HG03432 (cell line): ENCODE measurements around the gene FANK1.
A peak's percentile ranks its signal among the peaks of the same experiment; 100 is the strongest.

Experiments used
- ATAC-seq: cut with Tn5 transposase; IDR thresholded peaks from one replicate; pipeline ENCODE4 v1.9.1; 2021; ENCODE audit warnings: mild to moderate bottlenecking, moderate library complexity; ENCODE audit not compliant: unreplicated experiment

Gene FANK1

DNA sequence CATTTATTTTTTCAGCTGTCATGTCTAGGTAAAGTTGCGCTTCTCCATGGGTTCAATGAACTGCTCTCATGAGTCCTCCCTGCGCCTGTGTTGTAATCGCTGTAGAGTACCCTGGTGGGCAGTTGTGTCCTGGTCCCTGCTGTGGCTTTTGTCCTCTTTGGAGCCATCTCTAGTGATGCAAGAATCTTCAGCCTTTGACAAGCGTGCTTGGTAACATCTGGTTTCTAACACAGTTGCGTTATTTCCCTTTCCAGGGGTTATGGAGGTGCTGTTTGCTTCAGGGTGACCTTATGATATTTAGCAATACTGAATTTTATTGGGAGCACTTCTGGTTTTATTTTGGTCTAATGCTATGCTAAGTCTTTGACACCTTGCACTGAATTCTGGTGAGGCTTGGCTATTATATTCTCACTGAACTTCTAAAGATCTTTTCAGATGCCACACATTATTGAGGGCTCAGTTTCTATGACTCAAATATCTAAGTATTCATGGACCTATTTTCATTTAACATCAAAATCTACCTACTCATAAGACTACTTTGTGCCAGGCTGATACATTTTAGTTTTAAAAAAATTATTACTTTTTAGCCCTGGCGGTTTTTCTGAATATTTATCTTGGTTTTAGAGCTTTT lies 88.6 kb downstream of the FANK1 start:
- no peak for ATAC-seq

DNA sequence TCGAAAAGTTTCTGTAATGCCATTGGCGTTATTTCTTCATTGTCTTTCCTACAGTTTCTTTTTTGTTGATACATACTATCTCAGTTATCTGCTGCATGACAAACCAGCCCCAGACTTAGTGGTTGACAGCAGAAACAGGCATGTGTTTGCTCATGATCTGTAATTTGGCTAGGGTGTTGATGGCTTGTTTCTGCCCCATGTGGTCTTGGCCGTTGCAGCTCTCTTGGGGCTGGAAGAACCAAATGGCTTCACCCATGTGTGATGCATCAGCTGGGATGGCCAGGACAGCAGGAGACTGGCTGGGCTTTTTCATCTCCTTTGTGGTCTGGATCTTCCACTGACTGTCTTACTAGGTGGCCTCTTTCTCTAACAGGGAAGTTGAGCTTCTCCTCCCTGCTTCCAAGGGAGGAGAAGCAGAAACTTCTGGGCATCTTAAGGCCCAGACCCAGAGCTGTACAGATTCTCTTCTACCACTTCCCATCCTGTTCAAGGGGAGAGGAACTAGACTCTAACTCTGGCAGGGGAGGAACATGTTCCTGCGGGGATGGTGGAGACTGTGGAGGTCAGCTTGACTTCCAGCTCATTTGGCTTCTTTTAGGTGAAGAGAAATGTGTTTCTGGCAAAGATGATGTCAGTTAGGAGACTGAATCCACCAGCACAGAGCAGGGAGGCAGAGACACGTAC lies 89.3 kb downstream of the FANK1 start:
- no peak for ATAC-seq

DNA sequence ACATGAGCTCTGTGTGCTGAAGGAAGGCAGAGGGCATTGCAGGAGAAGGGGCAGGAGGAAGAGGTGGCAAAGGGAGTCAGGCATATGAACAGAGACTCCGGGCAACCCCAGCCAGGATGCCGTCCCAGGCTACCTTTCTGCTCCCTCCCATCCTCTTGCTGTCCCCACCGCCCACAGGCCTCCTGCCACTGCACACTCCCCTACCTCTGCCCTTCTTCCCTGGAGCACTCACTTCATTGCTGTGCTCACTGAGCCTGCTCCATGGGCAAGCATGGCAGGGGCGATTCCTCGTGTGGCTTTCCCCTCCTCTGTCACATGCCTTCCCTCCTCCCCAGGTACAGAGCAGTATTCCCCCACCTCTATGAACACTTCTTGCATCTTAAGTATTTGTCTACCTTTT lies 93.4 kb downstream of the FANK1 start:
- no peak for ATAC-seq

DNA sequence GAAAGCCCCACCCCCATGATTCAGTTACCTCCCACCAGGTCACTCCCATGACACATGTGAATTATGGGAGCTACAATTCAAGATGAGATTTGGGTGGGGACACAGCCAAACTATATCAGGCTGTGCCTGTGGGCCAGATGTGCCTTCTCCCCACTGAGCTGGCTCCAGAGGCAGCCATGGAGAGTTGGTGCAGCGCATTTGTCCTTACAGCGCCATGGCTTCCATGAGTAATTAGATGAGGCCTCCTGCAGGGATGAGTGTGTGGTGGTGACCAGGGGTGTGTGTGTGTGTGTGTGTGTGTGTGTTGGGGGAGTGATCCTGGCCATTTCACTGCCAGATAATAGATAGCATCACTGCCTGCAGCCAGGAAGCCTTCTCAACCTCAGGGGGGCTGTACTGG lies 94.6 kb downstream of the FANK1 start:
- ATAC-seq = no peak

DNA sequence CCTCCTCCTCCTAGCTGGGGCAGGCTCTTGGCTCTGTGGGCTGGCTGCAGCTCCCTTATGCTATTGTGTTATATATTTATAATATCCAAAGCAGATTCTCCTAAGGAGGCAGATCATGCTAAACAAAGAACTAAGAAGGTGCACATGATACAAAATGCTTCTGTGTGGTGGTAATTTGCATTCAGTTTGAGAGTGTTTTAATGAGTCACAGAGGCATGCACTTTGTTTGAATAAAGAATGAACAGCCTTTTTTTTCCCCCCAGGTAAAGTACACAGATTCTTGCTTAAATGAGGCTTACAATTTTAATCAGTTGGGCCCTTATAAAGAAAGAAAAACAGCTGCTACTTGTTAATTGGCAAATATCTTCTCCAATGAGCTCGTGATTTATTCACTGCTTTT lies 95.0 kb downstream of the FANK1 start:
- no peak for ATAC-seq

DNA sequence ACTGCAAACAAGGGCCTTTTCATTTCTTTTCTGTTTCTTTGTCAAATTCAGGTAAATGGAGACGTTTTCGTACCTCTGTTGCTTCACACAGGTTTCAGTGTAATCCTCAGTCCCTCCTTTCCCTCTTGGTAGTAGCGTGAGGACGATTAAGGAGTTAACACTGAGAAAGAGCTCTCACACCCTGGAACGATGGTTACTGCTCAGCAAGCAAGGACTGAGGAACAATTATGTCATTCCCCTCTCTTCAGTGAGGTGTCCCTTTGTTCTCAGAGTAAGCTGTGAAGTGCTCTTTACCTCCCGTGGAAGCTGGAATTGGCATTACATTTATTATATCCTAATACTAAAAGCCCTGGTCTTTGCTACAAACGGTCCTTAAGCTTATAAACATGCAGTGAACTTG lies 95.9 kb downstream of the FANK1 start:
- no peak for ATAC-seq

DNA sequence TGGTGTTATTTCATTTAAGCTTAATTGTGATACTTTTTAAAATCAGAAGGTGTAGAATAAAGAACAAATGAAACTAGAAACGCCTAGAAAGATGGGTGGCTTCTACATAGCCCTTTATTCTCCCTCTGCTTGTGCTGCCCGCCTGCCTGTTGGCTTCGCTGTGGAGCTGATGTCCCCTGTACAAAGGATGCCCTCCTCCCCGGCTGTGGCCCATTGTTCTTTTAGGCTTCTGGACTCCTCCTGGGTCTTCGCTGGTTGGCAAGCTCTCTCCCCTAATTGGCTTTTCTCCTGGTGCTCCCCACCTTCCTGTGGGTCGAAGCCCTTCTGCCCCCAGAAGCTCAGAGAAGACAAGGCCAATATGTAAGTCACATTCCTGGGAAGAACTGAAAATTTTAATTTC lies 98.2 kb downstream of the FANK1 start:
- no peak for ATAC-seq

DNA sequence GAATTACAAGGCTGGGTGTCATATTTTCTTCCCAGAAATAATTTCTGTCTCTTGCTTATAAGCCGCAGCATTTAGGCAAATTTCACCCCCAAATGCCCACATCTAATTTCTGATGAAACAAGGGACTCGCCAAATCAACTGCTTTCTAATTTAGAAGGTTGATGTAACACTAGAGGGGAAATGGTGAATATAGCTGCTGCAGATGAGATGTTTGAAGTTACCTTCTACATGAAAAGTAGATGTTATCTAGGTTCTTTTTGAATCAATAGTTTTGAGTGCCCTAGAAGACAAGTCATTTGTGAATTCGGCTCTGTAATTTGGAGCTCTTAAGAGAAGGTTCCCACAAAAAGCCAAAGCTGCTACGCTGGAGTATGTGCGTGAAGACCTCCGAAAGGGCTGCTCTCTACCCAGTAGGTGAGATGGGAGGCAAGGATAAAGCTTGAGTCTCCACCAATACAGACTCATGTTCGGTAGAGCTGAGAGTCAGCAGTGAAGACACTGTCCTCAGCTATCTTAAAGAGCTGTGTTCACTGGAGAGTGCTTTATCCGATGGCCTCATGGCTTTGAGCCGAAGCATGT lies 99.5 kb downstream of the FANK1 start:
- no peak for ATAC-seq

DNA sequence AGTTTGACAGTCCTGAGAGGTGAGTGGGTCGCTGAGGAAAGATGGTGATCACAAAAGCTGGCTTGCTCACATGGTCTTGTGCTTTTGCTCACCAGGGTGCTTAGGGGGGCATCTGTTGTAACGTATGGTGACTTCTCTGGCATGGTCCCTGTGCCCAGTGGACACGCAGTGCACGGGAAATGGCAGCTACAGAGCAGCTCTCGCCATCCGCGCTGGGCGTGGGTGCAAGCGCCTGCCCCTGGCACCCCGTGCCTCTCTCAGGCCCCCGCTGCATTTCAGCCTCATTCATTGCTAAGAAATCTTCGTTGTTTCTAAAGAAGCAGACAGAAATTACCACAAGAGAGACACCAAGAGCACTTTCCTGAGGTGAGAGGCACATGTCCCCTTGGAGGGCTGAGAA lies 101.2 kb downstream of the FANK1 start:
- ATAC-seq = no peak

DNA sequence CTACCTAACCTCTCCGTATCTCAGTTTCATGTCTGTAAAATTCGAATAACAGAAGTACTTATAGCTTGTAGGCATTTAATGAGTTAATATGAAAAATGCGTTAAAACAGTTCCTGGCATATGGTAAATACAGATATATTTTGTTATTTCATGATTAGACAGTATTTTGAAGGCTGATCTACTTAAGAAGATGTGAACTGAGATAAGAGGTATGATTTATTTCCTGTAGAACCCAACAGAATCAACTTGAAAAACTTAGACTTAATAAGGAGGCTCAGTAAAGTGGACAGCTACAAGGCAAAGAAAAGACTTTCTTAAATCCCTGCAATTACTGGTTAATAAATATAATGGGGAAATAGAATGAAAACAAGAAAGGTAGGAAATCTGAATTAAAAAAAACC lies 103.3 kb downstream of the FANK1 start:
- no peak for ATAC-seq

DNA sequence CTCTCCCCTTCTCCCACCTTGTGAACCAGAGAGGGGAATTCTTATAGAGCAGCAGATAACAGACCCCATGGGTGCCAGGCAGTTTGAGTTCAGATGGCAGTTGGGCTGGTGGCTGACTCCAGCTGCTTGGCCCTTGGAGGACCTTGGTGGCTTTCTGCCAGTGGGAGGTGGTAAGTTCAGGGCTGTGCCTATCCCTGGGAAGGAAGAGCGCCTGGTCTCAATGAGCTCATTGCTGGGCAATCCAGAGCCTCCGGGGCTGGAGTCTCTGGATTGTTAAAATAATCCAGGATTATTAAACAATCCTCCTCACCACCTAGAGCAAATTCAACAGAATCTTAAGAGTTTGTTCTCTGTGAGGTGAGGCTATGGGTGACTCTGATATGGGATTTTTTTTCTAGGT lies 105.2 kb downstream of the FANK1 start:
- ATAC-seq = no peak

DNA sequence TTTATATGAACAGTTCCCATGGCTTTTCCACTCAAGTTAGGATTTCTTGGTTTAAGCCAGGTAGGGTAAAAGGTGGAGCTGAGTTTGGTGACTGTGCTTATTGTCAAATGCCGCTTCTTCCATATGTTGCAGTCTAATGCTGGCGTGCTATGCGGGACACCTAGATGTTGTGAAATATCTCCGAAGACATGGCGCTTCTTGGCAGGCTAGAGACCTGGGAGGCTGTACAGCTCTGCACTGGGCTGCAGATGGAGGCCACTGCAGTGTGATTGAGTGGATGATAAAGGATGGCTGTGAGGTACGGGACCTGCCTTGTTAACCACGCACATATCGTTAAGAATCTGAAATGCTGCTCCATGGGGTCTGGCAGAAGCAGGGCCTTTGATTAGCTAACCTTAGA lies 108.4 kb downstream of the FANK1 start:
- no peak for ATAC-seq

DNA sequence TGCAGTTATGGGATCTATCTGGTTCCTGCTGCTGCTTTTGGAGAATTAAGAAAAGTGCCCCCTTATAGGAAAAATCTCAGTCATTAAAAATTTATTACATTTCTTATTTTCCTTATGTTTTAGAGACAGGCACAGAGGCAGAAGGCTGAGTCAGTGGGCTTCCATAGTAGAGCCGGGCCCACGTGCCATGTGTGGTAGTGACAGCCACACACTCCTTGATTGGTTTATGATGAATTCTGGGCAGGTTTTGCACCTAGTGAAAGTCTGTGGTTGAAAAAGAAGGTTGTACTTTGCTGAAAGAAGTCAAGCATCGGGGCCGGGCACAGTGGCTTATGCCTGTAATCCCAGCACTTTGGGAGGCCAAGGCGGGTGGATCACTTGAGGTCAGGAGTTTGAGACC lies 109.9 kb downstream of the FANK1 start:
- no peak for ATAC-seq

DNA sequence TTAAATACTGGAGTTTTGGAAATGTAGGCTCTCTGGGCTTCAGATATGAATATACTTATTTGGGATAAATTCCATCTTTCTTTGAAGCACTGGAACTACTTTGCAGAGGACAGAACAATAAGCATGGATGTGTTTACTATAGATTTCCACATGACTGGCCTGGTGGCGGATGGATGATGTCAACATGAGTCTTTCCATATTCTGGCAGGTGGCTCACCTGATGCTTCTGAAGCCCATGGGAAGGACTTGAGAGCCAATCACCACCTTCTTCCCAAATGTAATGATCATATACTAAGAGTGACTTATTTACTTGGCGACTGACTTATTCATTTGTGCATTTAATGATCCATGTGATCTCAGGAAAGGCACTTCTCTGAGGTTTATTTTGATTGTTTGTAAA lies 110.5 kb downstream of the FANK1 start:
- no peak for ATAC-seq

DNA sequence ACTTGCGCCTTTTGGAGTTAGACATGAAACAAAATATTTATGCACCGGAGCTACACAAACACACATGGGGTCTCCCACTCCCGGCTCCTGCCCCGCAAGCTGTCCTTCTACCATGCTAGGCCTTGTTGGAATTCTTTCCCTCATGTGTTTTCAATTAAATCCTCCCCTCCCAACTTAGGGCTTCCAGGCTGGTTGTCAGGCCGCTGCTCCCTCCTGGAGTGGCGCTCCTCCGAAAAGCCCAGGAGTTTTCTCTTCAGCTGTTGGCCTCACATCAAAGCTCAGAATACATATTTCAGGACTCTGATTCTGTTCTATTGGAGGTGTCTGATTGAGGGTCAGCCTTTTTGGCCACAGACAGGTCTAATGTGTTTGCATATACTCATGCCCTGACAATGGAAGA lies 113.3 kb downstream of the FANK1 start:
- no peak for ATAC-seq

DNA sequence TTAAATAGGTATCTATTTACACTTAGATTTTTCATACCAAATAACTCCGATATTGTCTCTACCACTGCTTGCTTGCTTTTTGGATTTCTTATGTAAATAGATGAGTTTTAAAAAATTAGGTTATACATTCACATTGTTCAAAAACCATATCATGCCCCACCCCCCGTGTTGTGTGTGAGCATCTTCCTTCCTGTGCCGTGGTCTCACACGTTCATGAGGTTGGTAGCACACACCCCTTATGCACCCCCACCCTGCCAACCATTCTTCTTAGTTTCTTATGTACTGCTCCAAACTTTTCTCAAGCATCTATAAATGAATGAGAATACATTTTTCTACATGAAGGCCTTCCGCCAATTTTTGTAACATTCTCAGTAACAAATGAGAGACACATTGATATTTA lies 115.6 kb downstream of the FANK1 start:
- ATAC-seq = no peak

DNA sequence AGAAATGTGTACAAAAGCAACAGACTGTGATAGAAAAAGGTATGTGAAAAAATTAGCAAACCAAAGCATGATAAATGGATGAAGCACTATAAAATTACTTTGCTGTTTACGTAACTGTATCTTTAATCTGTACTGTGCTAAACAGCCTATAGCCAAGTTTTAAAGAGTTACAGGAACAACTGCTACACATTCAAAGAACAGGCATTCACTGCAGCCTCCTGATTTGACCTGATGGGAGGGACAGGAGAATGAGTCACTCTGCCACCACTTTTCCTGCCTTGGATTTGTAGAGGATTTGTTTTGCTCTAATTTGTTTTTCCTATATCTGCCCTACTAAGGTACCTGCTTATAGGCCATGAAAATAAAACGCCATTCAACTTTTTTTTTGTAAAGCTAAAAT lies 116.1 kb downstream of the FANK1 start:
- ATAC-seq = no peak

DNA sequence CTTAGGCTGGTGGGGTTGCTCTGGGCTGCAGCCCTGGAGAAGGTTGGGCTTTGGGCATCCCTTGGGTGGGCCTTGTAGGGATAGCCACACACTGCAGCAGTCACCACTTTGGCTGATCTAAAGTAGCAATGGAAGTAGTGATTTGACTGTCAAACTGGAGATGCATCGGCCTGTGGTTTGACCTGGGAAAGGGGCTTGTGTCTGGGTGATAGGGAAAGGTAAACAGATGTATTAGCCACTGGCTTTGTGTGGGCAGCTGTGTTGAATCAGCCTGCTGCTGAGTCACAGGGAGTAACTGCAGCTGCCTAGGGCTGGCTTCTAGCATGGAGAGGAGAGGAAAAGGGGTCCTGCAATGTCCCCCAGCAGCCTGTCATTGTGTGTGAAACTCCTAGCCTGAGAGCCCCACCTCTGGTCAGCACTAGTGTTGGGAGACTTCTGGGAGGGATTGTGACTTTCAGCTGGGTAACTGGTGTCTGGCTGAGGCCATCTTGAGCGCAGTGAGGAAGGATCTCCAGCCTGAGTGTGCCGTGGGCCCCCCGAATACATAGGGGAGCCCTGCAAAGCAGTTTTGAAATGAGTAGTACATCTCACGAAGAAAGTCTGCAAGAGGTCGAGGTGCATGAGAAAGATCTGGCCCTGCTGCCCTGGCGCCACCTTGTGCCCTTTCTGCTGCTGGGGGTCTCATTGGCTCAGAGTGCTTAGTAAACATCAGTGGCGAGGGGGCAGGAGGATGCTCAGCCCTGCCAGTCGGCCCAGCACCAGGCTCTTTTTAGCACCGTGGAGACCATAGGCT lies 117.3 kb downstream of the FANK1 start:
- peak; percentile 60 for ATAC-seq

DNA sequence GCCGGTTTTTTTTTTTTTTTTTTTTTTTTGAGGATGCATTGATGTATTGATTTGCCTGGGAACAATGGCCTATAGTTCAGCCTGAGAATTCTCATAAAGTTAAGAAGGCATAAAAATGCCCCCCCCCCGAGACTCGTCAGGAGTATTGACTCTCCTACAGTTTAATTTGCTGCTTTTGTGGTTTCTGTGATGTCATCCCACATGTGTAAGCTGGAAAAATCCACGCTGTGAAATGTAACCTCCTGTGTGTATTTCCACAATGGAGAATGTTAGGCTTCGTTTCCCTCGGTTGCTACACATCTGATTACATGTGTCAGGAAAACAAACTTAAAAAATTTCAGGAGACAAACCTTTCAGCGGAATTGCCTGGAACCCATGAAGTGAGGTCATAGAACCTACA lies 117.9 kb downstream of the FANK1 start:
- ATAC-seq = no peak

DNA sequence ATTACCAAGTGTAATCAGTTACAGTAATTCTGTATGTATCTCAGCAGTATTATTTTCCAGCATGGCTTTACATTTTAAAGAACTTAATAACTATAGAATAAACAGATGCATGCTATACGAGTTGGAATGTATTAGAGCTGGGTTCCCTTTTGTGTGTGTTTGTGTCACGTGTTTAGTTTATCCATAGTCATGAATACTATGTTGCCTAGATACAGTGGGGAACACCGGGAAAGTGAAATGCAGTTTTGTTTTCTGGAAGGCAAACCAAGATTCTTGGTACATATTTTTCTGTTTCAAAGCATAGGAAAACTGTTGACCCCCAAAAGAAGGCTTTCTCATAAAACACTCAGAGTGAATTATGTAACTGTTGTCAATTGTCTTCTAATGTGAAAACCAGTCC lies 119.0 kb downstream of the FANK1 start:
- ATAC-seq = no peak

DNA sequence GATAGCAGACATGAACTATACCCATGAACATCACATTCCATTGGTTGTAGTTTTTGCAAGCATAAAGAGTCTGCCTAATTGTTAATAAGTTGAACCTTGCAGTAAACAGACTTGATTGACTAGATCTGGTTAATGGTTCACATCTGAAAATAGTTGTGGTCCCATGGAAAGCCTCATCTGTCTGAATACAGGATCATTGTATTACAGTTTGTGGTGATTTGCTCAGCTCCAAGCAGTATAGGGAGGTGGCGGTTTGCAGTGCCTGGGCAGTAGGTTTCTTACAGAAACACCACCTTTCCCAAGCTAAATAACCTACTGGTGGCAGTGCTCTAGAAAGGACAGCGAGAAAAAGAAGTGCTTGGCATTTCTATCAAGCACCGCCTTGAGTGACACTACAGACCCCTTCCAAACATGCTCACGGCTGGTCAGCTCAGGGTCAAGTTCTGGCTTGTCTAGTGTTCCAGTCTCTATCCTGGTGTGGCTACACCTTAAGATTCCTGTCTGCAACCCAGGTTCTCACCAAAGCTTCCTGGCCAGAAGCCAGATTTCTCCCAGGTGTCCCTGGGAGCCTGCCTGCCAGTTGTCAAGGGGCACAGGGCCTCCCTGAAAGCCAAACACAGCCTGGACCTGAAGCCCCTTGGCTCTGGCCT lies 119.9 kb downstream of the FANK1 start:
- ATAC-seq = no peak
